Memory B cell (primary cell): ENCODE results near the gene DENND1A.

Experiments used
- ATAC-seq: fragments of 150-1000 bp; cut with Tn5 transposase; 2 replicates; pipeline ENCODE4 v1.10.0; 2021; ENCODE audit warnings: low read depth, mild to moderate bottlenecking, moderate library complexity
- DNase-seq, 2 donors: peaks; one replicate each; pipeline ENCODE4 v3.0.0; 2022; ENCODE audit warnings: low spot score in 2 of 2
- H3K27ac Mint-ChIP-seq: one replicate; pipeline ENCODE4 v1.8.0; 2022; ENCODE audit warnings: mild to moderate bottlenecking, moderate library complexity, mixed read lengths
- H3K27me3 Mint-ChIP-seq: one replicate; pipeline ENCODE4 v1.8.0; 2022; ENCODE audit warnings: mixed read lengths
- H3K36me3 Mint-ChIP-seq: one replicate; pipeline ENCODE4 v1.8.0; 2022; ENCODE audit warnings: mild to moderate bottlenecking, mixed read lengths
- H3K4me1 Mint-ChIP-seq: one replicate; pipeline ENCODE4 v1.8.0; 2022; ENCODE audit warnings: mixed read lengths
- H3K4me3 Mint-ChIP-seq: one replicate; pipeline ENCODE4 v1.8.0; 2022; ENCODE audit warnings: mild to moderate bottlenecking, moderate library complexity, mixed read lengths
- H3K9me3 Mint-ChIP-seq: one replicate; pipeline ENCODE4 v1.8.0; 2022; ENCODE audit warnings: mixed read lengths

Gene DENND1A

DNA sequence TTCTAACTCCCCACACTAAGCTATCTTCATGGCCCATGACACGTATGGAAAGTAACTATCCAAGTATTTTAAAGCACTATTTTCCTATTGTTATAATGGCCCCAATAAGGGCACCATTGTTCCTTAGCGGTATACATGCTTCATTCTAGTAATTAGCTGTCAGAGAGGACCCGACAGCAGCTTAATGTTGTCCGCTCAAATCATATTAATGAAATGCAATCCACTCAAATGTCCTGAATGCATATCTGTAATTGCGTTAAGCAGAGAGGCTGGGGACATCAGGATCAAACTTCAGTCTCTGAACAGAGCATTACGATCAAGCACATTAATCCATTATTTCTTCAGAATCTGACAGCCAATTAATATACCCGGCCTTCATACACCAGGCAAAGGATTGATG lies 434.2 kb downstream of the DENND1A start:
- Mint-ChIP-seq H3K27me3 (no peaks in the 10 kb centered on the region), H3K9me3 (no peaks in the 10 kb centered on the region), H3K36me3 (peaks cover 3% of the 10 kb centered on the region), H3K4me3 (no peak overlapping the region), H3K27ac (no peak overlapping the region), H3K4me1 (no peaks in the 10 kb centered on the region)
- no peak for DNase-seq
- no peak for ATAC-seq

DNA sequence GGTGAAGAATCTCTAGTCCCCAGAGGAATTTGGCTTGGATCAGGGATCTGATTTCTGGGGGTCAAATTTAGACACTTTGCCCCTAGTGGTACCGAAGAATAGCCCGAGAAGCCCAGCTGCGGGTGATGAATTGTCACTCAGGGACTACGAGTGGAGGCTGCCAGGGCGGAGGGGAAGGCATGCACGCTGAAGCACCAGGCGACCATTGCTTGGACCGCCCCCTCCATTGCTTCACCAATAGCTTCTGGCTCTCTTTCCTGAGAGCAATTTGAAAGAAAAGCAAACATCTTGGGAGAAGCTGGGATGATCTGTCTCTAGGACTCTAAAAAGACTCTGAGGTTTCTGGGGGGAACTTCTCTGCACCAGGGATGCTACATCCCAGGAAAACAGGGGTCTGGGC lies 436.3 kb downstream of the DENND1A start:
- no peaks in the 10 kb centered on the region for H3K27me3 Mint-ChIP-seq
- ATAC-seq = no peak
- no peaks in the 10 kb centered on the region for H3K9me3 Mint-ChIP-seq
- H3K4me1 Mint-ChIP-seq = peaks cover 2% of the 10 kb centered on the region
- DNase-seq = no peak
- H3K27ac Mint-ChIP-seq = no peak overlapping the region
- H3K4me3 Mint-ChIP-seq = no peak overlapping the region
- H3K36me3 Mint-ChIP-seq = no peaks in the 10 kb centered on the region

DNA sequence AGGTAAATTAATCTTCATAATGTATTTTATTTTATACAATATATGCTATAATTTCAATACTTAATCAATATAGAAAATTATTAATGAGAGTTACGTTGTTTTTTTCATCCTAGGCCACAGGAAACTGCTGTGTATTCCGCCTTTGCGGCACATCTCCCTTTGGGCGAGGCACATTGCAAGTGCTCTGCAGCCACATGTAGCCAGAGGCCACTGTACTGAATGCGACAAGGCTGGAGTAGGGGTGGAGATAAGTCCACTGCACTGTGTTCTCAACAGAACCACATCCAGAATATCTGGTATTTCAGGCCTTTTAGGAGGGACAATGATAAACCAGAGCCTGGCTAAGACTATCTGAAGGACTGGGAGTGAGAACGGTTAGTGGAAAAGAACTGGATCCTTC lies 439.2 kb downstream of the DENND1A start:
- H3K27me3 Mint-ChIP-seq = no peaks in the 10 kb centered on the region
- peaks cover 2% of the 10 kb centered on the region for H3K4me1 Mint-ChIP-seq
- ATAC-seq = no peak
- H3K9me3 Mint-ChIP-seq = no peaks in the 10 kb centered on the region
- H3K27ac Mint-ChIP-seq = no peak overlapping the region
- no peak overlapping the region for H3K4me3 Mint-ChIP-seq
- peaks cover 5% of the 10 kb centered on the region for H3K36me3 Mint-ChIP-seq
- no peak for DNase-seq

DNA sequence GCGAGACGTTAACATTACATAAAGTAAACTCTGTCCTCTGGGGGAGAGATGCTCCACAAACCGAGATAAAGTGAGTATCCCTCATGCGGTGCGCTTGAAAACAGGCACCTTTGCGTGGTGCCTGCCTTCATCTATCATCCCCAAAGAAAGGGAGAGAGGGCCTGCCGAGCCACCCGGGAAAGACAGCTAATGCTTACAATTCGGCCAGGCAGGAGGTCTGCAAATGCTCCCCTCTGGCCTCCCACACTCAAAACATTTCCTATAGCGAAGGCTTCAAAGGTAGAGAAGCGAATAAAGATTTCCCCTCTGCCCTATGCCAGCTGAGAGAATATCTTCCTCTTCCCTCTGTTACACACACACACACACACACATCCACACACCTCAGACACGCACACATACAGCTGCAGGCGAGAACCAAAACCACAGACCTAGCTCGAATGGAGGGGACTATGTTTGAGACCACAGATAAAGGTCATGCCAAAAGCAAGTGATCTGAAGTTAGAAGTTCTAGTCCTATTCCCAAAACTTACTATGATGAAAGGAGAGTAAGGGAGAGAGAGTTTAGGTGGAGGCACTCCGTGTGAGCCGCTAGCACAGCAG lies 441.1 kb downstream of the DENND1A start:
- Mint-ChIP-seq H3K4me1 (peaks cover 2% of the 10 kb centered on the region), H3K27me3 (no peaks in the 10 kb centered on the region), H3K9me3 (no peaks in the 10 kb centered on the region), H3K27ac (no peak overlapping the region), H3K4me3 (no peak overlapping the region), H3K36me3 (peaks cover 5% of the 10 kb centered on the region)
- ATAC-seq = no peak
- DNase-seq = no peak

DNA sequence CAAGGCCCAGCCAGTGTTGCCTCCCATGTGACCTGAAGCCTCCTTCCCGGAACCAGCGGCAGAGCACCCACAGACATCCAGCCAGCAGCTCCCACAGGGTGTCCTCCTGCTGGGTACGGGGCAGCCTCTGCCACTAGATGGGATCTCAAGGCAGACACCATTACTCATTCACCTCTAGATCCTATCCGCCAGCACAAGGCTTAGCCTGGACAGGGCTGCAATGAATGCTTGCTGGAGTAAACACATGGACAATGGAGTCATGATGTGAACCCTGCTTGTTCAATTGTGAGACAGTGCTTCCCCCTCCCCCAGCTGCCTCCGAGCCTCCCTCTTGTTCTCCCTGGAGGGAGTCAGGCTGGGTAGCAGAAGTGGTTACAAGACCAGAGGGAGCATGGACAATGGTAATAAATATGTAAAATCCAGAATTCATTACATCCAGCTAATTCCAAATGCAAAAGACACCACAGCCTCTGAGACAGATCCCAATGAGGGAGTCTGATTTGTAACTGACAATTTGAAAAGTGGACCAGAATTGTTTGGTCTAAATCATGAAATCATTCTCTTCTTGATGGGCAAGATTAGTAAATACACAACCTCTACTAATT lies 441.9 kb downstream of the DENND1A start:
- Mint-ChIP-seq H3K36me3 (peaks cover 5% of the 10 kb centered on the region), H3K4me3 (no peak overlapping the region), H3K4me1 (peaks cover 2% of the 10 kb centered on the region), H3K9me3 (no peaks in the 10 kb centered on the region), H3K27ac (no peak overlapping the region), H3K27me3 (no peaks in the 10 kb centered on the region)
- DNase-seq (no peak), ATAC-seq (no peak)

DNA sequence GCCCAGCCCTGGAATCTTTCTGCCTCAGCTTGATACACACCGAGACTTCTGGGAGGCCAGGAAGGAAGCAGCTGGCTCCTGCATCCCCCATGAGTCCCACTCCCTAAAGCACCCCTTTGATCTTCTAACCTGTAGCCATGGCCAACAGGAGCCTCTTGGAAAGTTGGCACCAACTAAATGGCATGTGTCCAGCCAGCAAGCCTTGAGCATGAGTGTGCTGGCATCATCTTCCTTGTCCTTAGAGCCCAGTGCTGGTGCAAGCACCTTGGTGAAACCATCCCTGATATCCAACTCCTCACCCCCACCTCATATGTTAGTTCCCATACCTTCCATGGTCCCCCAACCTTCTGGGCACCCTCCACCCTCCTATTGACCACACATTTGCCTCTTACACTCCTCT lies 443.5 kb downstream of the DENND1A start:
- no peaks in the 10 kb centered on the region for H3K27me3 Mint-ChIP-seq
- H3K27ac Mint-ChIP-seq = no peak overlapping the region
- peaks cover 8% of the 10 kb centered on the region for H3K36me3 Mint-ChIP-seq
- DNase-seq (no peak), ATAC-seq (no peak)
- peaks cover 2% of the 10 kb centered on the region for H3K4me1 Mint-ChIP-seq
- no peak overlapping the region for H3K4me3 Mint-ChIP-seq
- H3K9me3 Mint-ChIP-seq = no peaks in the 10 kb centered on the region

DNA sequence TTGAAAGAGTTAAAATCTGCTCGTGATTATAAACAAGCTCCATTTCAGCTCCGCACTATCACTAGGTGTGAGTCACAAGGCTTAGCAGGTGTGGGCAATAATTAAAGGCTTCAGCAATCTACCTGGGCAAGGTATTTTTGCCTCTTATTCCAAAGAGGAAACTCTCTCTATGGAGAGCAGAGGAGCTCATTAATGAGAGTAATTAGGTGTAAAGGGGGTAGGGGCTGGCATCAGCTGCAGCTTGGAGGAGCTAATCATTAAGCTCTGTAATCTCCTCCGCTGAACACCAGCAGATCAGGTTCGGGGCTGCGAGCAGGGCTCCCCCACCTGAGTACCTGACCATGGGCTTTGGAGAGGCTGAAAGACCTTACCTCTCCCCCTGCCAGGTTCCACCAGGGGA lies 444.7 kb downstream of the DENND1A start:
- no peak overlapping the region for H3K4me3 Mint-ChIP-seq
- ATAC-seq (no peak), DNase-seq (no peak)
- H3K27ac Mint-ChIP-seq = no peak overlapping the region
- H3K27me3 Mint-ChIP-seq = no peaks in the 10 kb centered on the region
- H3K4me1 Mint-ChIP-seq = peaks cover 2% of the 10 kb centered on the region
- H3K36me3 Mint-ChIP-seq = peaks cover 11% of the 10 kb centered on the region
- no peaks in the 10 kb centered on the region for H3K9me3 Mint-ChIP-seq

DNA sequence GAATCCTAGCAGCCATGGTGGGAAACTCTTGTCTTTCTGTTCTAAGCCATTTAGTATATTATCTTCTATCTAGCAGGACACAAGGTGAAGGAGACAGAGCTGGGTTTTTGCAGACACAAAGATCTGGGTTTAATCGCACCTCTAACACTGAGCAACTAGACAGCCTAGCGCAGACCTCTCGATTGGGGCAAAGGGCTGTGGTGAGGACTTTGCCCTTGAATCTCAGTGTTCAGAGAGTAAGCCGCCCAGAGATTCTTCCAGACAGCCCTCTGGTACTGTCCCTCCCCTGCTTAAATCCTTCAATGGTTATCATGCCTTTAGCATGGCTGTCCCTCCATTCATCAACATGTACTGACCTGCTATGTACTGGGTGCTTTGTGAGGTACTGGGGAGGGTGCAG lies 445.8 kb downstream of the DENND1A start:
- DNase-seq (no peak), ATAC-seq (no peak)
- no peak overlapping the region for H3K27ac Mint-ChIP-seq
- no peaks in the 10 kb centered on the region for H3K9me3 Mint-ChIP-seq
- H3K4me1 Mint-ChIP-seq = peaks cover 2% of the 10 kb centered on the region
- peaks cover 11% of the 10 kb centered on the region for H3K36me3 Mint-ChIP-seq
- no peak overlapping the region for H3K4me3 Mint-ChIP-seq
- H3K27me3 Mint-ChIP-seq = no peaks in the 10 kb centered on the region

DNA sequence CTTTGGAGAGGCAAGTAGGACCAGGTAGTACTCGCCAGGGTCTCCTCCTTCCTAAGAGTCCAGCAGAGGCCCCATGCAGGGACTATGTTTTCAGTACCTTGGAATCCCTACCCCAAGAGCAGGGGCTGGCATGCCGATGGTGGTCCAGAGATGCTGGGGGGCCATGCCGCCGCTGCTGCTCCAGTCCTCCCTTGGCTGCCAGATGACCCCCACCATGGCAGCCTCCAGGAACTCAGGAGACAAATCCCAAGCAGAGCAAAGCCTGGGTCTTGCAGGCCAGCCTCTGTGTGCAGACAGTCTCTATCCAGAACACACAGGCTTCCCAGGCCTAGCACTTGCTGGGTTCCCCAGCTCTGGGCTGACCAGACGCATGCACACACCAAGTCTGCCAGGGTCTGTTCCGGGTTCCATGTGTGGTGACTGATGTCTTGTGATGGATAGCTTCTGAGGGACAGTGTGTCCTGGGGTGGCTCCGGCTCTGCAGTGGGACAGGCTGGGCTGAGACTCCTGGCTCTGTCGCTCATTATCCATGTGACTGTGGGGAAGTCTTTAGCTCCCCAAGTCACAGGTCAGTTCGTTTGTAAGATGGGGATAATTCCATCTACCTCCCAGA lies 446.6 kb downstream of the DENND1A start:
- no peak overlapping the region for H3K4me3 Mint-ChIP-seq
- no peak for DNase-seq
- no peaks in the 10 kb centered on the region for H3K4me1 Mint-ChIP-seq
- no peaks in the 10 kb centered on the region for H3K27me3 Mint-ChIP-seq
- no peak for ATAC-seq
- no peaks in the 10 kb centered on the region for H3K9me3 Mint-ChIP-seq
- peaks cover 11% of the 10 kb centered on the region for H3K36me3 Mint-ChIP-seq
- H3K27ac Mint-ChIP-seq = no peak overlapping the region

DNA sequence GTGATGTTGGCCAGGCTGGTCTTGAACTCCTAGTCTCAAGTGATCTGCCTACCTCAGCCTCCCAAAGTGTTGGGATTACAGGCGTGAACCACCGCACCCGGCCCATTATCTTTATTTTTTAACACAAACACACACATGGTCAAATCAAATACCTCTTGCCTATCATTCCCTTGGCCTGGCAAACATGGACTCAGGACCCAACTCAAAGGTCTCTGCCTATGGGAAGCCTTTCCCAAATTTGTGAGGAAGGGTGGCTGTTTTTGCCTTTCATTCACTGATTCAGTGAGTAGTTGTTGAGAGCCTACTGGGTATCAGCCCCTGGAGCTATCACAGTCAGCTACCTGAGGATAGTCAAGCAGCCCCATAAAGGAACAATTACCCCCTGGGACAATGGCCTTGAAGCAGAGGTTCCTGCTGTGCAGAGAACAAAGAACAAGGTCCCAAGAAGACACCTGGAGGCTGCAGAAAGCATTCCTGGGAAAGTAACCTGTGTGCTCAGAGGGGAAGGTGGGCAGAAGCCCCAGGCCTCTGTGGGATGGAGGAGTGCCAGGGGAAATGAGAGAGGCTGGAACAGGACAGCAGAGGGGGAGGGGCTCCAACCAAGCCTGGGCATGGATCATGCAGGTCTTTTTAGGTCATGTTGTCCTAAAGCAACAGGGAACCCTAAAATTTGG lies 447.5 kb downstream of the DENND1A start:
- H3K4me3 Mint-ChIP-seq = no peak overlapping the region
- no peaks in the 10 kb centered on the region for H3K27me3 Mint-ChIP-seq
- H3K27ac Mint-ChIP-seq = no peak overlapping the region
- H3K36me3 Mint-ChIP-seq = peaks cover 8% of the 10 kb centered on the region
- no peaks in the 10 kb centered on the region for H3K4me1 Mint-ChIP-seq
- no peaks in the 10 kb centered on the region for H3K9me3 Mint-ChIP-seq
- no peak for DNase-seq
- no peak for ATAC-seq

DNA sequence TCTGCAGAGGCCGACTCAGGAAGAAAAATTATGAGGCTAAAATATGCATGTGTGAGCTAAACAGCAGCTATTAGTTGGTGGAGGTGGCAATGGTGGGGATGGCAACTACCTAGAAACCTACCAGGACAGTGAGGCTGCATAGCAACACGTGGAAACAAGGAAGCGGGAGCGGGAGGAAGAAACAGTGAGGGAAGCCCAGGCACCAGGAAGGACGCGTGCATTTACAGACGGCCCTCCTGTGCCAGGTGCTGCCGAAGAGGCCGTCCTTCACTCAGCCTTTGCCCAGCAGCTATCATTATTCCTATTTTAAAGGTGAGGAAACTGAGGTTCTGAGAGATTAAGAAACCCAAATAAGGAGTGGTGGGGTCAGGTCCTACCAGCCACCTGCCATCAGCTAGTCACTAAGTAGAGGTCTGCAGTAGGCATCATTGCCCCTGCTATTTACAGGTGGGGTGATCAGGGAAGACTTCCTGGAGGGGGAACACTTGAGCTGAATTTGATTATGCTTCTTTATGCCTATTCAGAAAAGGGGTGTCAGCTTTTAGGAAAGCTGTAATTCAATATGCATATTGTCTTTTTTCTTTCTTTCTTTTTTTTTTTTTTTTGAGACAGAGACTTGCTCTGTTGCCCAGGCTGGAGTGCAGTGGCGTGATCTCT lies 448.6 kb downstream of the DENND1A start:
- no peaks in the 10 kb centered on the region for H3K9me3 Mint-ChIP-seq
- ATAC-seq = no peak
- H3K27ac Mint-ChIP-seq = no peak overlapping the region

DNA sequence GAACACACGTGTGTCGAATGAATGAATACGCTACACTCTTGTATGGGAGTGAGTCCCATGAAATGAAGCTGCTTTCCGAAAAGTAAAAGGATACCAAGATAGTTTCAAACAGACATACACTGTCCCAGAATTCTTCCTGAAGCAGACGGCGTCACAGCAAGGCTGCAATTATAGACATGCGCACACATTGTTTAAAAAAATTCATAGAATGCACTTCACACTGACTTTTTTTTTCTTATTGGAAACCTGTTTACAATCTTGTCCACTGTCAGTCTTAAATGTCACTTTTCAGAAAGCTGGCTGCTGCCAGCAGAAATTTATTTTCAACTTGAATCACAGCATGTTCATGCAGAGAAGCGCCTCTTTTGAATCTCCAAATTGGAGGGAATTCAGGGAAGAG lies 449.1 kb downstream of the DENND1A start:
- Mint-ChIP-seq H3K4me3 (no peak overlapping the region), H3K27ac (no peak overlapping the region), H3K9me3 (no peaks in the 10 kb centered on the region), H3K27me3 (no peaks in the 10 kb centered on the region), H3K4me1 (no peaks in the 10 kb centered on the region), H3K36me3 (peaks cover 6% of the 10 kb centered on the region)
- DNase-seq (no peak), ATAC-seq (no peak)

More for the DNA sequence above, 448.6 kb downstream of the DENND1A start:
- peaks cover 6% of the 10 kb centered on the region for H3K36me3 Mint-ChIP-seq
- DNase-seq = no peak
- no peaks in the 10 kb centered on the region for H3K27me3 Mint-ChIP-seq
- H3K4me3 Mint-ChIP-seq = no peak overlapping the region
- H3K4me1 Mint-ChIP-seq = no peaks in the 10 kb centered on the region

DNA sequence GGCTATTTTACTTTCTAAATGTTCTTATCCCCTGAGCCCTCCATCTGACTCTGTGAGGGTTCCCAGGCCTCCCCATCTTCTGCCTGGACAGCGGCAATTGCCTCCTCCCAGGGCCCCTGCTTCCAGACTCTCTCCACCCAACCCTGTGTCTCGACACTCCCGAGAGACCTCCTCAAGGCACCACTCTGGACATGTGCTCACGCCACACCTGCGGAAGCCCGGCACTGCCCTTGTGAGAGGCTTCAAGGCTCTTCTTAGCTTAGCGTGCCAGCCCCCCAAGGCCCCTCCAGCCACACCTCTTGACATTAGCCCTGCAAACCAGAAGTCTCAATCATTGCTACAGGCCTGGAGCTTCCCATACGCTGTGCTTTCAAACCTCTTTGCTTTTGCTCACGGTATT lies 449.8 kb downstream of the DENND1A start:
- Mint-ChIP-seq H3K27ac (no peak overlapping the region), H3K9me3 (no peaks in the 10 kb centered on the region), H3K4me1 (no peaks in the 10 kb centered on the region), H3K27me3 (no peaks in the 10 kb centered on the region), H3K36me3 (peaks cover 6% of the 10 kb centered on the region), H3K4me3 (no peak overlapping the region)
- ATAC-seq = no peak
- DNase-seq = no peak

DNA sequence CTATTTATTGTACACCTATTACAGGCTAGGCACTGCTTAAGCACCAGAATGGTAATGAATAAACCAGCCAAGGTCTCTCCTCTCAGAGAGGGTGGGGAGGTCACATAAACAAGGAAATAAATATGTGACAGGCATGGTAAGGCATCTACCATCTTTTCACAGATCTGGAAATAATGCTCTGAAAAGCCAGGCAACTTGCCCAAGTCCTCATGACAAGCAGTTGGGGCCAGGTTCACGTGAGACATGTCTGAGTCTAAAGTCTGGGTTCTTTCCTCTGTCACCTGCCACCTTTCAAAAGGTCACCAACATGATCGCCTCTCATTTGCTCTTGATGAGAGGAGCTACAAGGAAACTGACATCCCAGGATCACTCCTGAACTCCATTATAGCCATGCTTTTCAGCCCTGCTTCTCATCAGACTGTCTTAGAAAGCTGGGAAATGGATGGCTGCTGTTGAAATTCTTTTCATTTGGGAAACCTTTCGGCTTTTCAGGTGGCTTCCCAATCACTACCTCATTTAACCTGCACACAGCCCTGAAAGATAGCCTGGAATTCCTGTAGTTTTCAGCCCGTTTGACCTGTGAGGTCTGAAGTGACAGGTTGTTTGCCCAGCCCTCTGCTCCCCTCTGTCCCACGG lies 450.8 kb downstream of the DENND1A start:
- no peaks in the 10 kb centered on the region for H3K4me1 Mint-ChIP-seq
- H3K4me3 Mint-ChIP-seq = no peak overlapping the region
- no peak for ATAC-seq
- H3K9me3 Mint-ChIP-seq = no peaks in the 10 kb centered on the region
- no peaks in the 10 kb centered on the region for H3K27me3 Mint-ChIP-seq
- DNase-seq = no peak
- H3K27ac Mint-ChIP-seq = no peak overlapping the region
- H3K36me3 Mint-ChIP-seq = peaks cover 8% of the 10 kb centered on the region
